SU-DHL-6 (cell line): Measurements from ENCODE around the gene SEC61A2.

Source experiments
- CTCF ChIP-seq: fragments of 200-600 bp; sonication (generic); IDR thresholded peaks from one replicate; pipeline ENCODE4 v1.5.1; 2017; ENCODE audit warnings: antibody characterized with exemption, mild to moderate bottlenecking, low read length, moderate library complexity; ENCODE audit not compliant: insufficient read depth, poor library complexity, severe bottlenecking
- EZH2phosphoT487 ChIP-seq: fragments of 200-600 bp; sonication (generic), shearing (Covaris generic); conservative IDR thresholded peaks from 2 replicates; pipeline ENCODE4 v1.6.1; 2018; ENCODE audit warnings: mild to moderate bottlenecking, antibody characterized with exemption, low read length, moderate library complexity, mixed read lengths

- TF ChIP-seq CTCF (no peak), EZH2phosphoT487 (no peak)
Measured at GRCh38 chr10:12202226-12202625, 72.7 kb downstream of the SEC61A2 start.
